Posterior cingulate gyrus (tissue), 11 donors: Measurements from ENCODE around the gene PUDP.
"Not testable (repeated sequence)": the region's sequence is repeated elsewhere in the genome, so short reads cannot be mapped to it uniquely, and the experiment has no call there.

Experiments
- DNase-seq, 10 donors: peaks; one replicate each; pipeline versions ENCODE4 v3.0.0 to v3.0.0-alpha.2; 2020 to 2021; ENCODE audit warnings: mixed read lengths in 3 of 10
- intact Hi-C: fragments of 100-400 bp; cut with DNase I; formaldehyde crosslinking; loops from one replicate; pipeline ENCODE4 v1.15.1; 2023

Gene PUDP

DNA sequence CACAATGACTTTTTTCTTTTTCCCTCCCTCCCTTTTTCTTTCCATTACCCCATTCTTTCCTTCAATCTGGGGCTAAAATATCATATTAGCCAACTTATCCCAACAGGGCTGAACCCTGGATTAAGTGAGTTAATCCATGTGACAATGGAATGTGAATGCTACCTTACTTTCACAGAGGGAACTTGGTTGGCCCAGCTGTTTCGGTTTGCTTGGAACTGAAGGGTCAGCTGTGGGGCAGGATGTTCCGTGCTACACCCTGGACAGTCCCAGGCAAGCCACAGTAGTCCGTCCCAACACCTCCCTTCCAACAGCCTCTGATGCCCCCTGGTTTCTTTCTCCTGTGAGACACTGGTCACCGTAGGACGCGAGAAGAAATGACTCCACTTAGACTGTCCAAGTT is 95.4 kb downstream of the PUDP start:
- no peak for DNase-seq
- intact Hi-C loops: no loop called here

DNA sequence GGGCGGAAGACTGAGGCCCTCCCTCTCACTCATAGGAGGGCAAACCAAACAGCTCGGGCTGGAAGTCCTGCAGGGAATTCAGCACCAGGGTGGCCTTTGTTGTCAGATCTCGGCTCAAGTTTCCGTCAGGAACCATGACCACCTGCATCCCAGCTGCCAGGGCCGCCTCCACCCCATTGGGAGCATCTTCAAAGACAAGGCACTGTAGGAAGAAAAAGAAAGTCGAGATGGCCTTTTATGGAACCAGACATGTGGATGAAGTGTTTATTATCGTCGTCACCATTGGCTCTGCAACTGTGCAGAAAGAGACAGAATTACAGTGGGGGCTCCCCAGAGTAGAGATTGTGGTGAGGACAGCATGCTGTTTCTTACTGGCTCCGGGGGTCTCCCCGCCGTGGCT is 97.7 kb downstream of the PUDP start:
- no peak for DNase-seq
- intact Hi-C loops: no loop called here

DNA sequence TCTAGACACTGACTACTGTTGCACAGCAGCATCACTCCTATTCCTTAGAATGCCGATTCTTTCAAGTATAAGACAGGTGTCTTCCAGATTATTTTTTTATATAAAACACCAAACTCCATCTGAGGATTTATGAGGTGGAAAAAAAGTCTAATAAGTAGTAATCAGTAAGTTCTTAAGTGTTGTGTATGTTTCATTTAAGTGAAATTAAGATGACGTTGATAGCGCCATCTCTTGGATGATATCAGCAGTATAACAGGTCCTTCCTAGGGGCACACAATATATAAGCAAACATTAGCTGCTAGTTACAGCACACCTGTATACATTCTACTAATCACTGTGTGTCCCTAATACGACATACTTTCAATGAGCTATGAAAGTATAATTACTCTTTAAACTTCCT is 100.0 kb downstream of the PUDP start:
- intact Hi-C loops: no loop called here

DNA sequence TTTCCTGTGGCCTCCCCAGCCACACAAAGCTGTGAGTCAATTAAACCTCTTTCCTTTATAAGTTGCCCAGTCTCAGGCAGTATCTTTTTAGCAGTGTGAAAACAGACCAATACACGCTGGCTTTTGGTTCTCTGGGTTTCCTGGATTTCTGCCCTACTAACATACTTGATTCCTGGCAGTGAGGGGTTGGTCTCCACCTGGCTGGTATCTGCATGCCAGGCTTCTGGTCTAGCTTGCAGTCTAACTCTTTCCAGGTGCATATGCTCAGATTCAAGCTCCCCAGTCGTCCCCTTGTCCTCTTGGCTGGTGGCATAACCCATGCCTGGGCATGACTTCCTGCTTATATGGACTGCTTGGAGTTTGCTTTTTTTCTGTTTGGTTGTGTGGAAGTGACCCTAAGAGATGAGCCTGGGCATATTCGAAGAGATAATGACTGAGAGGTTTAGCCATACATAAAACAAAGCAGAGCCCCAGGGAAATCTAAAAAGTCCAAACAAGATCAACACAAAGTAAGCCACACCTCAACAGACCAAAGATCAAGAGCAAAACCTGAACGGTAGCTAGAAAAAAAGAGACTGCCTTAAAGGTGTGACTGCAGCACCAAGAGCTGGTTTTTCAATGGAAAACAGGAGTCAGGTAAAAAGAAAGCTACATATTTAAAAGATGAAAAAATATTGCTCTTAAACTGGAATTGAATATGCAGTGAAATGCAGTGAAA is 102.6 kb downstream of the PUDP start:
- no peak for DNase-seq
- intact Hi-C loops: no loop called here

More for the DNA sequence above, 100.0 kb downstream of the PUDP start:
- no peak for DNase-seq

DNA sequence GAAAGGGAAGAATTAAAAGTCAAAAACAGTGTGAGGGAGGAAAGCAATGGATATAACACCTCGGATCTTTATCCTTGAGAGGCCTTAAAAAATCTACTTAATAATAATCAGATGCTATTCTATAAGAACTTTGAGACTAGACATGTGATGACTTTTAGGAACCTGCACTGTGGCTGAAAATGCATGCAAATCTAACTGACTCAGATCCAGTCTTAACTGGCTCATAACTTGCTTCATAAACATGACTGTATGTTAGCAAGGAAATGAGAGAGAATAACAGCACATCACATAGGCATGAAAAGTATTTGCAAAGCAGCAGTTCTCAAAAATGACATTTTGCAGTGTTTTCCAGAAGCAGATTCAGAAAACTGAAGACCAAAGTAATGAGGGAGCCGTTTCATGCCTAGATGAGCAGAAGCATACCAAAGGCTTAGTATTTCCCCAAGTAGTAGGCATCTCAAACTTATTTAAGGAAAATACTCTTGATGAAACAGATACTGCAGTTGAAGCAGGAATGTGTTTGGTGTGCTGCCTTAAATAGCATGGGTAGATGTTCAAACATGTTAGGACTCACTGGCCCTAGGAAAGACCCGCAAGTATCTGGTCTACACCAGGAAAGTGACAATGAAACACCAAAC is 104.0 kb downstream of the PUDP start:
- intact Hi-C loops: not testable (repeated sequence)

DNA sequence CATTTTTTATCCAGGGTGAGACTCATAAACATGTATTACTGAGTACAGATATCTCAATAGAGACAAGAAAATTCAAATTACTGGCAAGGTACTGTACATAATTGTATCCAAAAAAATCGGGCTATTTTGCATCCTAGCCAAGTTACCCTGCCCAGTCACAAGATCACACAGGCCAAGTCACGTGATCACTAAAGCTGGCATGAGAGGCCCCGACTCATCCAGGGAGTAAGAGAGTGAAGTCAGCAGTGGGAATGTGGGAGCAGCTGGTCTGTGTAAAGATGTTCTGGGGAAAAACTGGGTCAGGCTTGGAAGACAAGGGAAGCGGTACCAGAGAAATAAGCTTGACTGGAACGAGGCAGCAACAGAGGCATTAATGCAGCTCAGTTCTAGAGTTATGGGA is 119.7 kb downstream of the PUDP start:
- peak in 2 of 10 donors; percentile 7 to 19 for DNase-seq
- intact Hi-C loops: no loop called here

More for the DNA sequence above, 104.0 kb downstream of the PUDP start:
- DNase-seq: not testable (repeated sequence)

DNA sequence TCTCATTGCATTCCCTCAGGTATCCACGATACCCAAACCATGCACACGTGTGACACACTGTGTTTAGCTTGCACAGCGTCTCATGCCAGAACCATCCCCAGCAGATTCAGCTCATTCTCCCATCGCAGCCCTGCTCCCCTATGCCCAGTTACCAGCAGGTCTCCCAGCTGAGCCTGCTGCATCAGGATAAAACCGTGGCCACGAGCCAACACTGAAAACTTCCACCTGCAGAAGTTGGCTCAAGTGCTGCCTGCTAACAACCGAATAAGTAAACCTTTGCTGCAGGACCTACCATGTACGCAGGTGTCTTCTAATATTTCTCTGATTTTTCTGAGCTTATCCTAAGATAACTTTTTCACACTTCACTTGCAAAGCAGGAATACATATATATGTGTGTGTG is 120.9 kb downstream of the PUDP start:
- intact Hi-C loops: no loop called here

DNA sequence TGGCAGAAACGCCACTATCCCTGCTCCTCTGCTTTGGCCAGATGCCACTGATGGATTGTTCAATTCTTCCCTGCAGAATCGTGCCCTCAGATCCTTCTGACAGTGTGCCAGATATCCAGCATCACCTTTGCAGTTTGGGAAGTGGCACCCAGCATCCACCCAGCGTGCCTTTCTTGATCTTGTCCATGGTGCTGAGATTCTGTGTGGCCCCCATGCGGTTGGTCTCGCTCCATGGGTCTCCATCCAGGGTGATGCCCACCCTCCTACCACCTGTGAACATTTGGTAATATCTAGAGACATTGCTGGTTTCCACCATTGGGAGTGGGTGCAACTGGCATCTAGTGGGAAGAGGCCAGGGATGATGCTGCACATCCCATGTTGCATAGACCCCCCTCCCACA is 121.6 kb downstream of the PUDP start:
- DNase-seq, intact Hi-C loops: not testable (repeated sequence)

More for the DNA sequence above, 120.9 kb downstream of the PUDP start:
- no peak for DNase-seq

DNA sequence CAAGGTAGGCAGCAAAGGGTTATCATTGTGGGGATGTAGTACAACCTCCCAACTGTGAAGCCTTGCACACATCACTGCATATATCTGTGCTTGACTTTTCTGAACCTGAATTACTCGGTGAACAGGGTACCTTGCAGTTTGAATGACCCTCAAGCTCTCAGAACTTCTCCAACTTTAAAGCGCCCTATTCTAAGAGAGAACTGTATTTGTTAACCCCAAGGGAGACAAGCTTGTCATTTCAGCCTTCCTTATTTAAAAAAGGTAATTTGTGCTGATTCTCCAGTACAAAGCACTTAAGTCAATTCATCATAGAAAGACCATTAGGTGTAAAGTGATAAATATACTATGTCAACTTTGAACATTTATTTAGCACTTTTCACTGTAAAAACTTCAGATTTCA is 122.5 kb downstream of the PUDP start:
- intact Hi-C loops: no loop called here
- DNase-seq: no peak

DNA sequence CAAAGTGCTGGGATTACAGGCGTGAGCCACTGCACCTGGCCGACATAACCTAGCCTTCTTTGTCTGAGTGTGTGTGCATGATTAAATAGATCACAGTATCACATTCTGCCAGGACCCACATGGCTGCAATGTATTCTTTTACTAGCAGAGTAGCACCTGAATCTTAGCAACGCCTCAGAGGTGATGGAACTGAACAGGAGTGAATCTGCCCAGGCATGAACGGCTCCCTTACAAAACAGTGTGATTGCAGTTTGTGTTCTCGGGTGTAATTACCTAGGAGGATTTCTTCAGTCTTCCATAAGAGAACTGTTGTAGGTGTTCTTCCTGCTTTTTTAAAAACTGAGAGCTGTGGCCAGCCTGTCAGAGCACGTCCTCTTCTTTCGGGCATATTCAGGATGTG is 123.1 kb downstream of the PUDP start:
- intact Hi-C loops: no loop called here
- no peak for DNase-seq

DNA sequence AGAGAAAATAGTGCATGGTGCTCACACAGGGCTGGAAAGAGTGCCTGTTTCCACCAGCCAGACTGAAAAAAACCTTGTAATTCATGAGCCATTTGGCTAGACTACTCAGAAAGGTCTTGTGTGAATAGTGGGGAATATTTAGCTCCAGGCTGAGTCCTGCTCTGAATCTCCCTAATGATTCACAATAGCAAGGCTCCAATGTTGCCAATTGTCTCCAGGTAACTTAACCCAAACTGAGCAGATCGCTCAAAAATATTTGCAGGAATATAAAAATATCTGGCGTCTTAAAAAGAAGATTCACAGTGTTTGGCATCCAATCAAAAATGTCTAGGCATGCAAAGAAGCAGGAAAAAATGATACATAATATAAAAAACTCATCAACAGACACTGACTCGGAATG is 125.0 kb downstream of the PUDP start:
- DNase-seq, intact Hi-C loops: not testable (repeated sequence)

DNA sequence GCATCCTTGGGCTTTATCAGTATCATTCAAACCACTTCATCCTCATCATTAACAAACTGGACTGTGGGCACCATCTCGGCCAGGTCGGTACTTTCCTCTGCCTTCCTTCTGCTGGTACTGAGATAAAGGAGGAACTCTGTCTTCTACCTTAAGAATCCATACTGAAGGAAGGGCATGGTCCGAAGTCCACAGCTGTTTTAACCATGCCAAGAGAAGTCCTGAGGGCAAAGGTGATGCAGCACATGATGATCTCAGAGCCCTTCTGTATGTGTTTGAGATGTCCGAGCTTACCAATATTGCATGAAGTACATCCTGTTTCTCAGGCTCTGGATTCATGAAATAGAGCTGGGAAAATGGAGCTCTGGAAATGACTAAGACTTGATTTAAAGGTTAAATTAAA is 126.0 kb downstream of the PUDP start:
- intact Hi-C loops: no loop called here

DNA sequence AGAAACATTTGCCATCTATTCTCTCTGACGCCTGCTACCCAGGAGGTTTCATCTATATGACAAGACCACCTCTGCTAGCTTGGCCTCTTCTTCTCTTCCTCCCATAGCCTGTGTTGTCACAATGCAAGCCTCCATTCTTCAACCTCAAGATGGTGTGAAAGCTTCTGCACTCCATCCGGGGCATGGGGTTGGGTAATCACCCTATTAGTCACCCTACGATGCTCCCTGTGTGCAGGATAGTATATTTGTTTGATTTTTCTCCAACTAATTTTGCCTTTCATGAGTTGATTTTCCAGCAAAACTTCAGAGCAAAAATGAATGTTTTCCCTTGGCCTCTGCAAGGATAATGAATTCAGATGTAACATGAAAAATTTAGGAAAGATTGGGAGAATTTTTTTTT is 128.4 kb downstream of the PUDP start:
- intact Hi-C loops: no loop called here

More for the DNA sequence above, 126.0 kb downstream of the PUDP start:
- no peak for DNase-seq

DNA sequence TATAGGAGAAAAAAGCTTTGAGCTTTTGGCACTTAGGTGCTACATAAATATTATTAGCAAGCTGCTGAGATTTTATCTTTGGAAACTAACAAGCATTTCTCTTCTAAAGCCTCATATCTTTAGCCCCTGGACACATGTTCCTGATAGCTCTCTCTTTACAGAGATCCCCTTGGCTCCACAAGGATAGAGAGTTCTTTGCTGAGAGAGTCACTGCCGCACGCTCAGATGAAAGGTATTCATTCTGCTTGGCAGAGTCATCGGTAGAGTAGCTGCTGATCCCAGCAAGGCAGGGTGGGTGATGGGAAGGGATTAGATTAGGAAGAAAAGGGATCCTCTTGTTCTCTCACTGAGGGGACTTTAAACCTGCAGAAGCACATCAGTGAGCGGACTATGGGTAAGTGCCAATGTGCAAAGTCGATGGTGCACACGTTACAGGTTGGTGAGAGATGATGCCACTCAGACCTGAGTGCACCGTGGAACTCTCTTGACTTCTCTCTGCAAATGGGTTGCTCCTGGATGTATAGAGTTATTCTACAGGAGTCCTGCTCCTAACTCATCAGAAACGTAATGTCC is 135.6 kb downstream of the PUDP start:
- intact Hi-C loops: not testable (repeated sequence)

More for the DNA sequence above, 128.4 kb downstream of the PUDP start:
- DNase-seq: no peak

DNA sequence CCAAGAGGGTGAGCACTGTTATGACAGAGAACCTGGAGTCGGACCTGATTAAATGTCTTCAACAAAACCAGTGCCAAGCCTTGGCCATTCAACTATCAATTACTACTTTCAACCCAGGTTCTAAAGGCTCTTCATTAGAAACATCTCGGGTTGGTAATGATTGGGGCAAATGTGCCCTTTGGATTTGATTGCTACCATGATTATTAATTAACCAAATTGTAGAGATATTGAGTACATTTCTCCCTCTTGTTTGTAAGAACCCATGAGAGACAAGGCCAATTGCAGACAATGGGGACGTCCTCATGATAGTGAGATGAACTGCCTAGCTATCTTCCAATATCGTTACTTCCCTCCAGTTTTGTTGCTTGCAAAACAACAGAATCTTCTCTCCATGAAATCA is 137.1 kb downstream of the PUDP start:
- intact Hi-C loops, DNase-seq: not testable (repeated sequence)

More for the DNA sequence above, 135.6 kb downstream of the PUDP start:
- not testable (repeated sequence) for DNase-seq

DNA sequence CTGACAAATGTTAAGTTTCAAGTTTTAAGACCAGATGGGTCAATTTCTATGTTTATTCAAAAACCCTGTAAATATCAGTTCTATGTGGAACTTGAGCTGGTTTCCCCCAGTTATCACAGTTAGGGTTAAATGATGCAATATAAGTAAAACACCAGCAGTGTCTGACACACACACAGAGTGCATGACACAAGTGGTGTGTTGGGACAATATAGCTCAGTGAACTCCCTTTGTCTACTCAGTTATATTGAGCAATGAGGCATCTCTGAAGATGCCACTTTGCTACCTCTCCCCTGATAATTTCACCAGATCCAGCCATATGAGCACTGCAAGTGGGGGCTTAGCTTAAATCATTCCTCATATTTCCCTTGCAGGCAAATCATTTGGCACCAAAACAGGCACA is 140.6 kb downstream of the PUDP start:
- intact Hi-C loops, DNase-seq: not testable (repeated sequence)
